Measurements from ENCODE around the gene VWC2L. TPM values are rescaled to one million over a fixed set of nuclear protein-coding genes. Genes with fewer than 3 reads are reported as not detected.

The VWC2L gene
- total and polyA plus RNA-seq, 2 of the 8 experiments (the other 6 are each of a cell fraction or from before 2014, with no cell fraction given) = not detected

DNA sequence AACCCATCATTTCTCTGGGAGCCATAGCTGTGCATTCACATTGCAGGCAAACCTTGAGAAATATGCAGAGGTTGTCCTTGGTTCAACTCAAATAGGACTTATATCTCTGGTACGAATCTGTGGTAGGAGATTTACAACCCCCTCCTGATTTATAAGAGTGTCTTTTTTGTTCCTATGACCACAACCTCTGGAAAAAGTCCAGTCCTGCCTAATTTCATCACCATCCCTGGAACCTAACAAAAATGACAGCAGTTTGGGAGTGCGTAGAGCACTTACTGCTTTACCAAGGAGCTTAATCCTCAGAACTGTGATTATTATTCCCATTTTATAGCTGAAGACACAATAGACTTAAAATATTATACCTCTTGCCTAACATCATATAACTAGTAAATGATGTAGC lies 66.5 kb downstream of the VWC2L start:
- no peak for TF ChIP-seq KDM5A (IDR thresholded peaks at IDR 0.05; ENCODE audit: low read length)
- TF ChIP-seq GABPA (IDR thresholded peaks at IDR 0.05; ENCODE audit: borderline replicate concordance, insufficient read depth, low read length) = no peak
- no peak for TF ChIP-seq CBX8 (IDR thresholded peaks at IDR 0.05; ENCODE audit: borderline replicate concordance, low read depth, low read length)
- no peak overlapping the region for H3K27ac ChIP-seq (ENCODE audit: low read depth, low read length)
- H3K18ac ChIP-seq (ENCODE audit: extremely low read depth, low read length) = no peak overlapping the region
- no peaks in the 10 kb centered on the region for H3K9me3 ChIP-seq (ENCODE audit: insufficient read depth in 2 of 2, low read depth in 1 of 2, low read length in 1 of 2)
- no peak overlapping the region for H3K23ac ChIP-seq (ENCODE audit: insufficient read length)
- no peak overlapping the region for H4K8ac ChIP-seq (ENCODE audit: extremely low read depth, insufficient read depth, low read length)
- FAIRE-seq (no peak), DNase-seq (ENCODE audit: low read depth in 1 of 2, low spot score in 2 of 2) (no peak)
- H2BK5ac ChIP-seq (ENCODE audit: low read depth, low read length) = no peak overlapping the region
- no peaks in the 10 kb centered on the region for H4K20me1 ChIP-seq (replicated peaks in 1 of 2; ENCODE audit: control insufficient read depth in 1 of 2, insufficient read depth in 2 of 2, low read length in 2 of 2)
- no peak overlapping the region for H3K4me3 ChIP-seq (ENCODE audit: extremely low read depth in 1 of 4, insufficient read depth in 2 of 4, low read depth in 3 of 4, low read length in 4 of 4)
- no peak overlapping the region for H2AFZ ChIP-seq (ENCODE audit: low read length)
- H3K79me1 ChIP-seq (ENCODE audit: low read depth, low read length) = no peaks in the 10 kb centered on the region
- H2AK5ac ChIP-seq (ENCODE audit: low read depth, low read length) = no peak overlapping the region
- H3K9ac ChIP-seq (replicated peaks in 1 of 4; ENCODE audit: extremely low read depth in 1 of 4, low read depth in 3 of 4, low read length in 3 of 4) = no peak overlapping the region
- no peaks in the 10 kb centered on the region for H3K27me3 ChIP-seq (replicated peaks in 1 of 4; ENCODE audit: control insufficient read depth in 3 of 4, extremely low read depth in 1 of 4, insufficient read depth in 3 of 4, low read length in 3 of 4)
- H3K36me3 ChIP-seq (ENCODE audit: control insufficient read depth in 2 of 4, insufficient read depth in 4 of 4, low read length in 3 of 4) = no peaks in the 10 kb centered on the region
- no peak overlapping the region for H3K4ac ChIP-seq (replicated peaks; ENCODE audit: insufficient read length, low read depth, low read length)
- no peak overlapping the region for H2BK120ac ChIP-seq (replicated peaks; ENCODE audit: low read depth, low read length)
- H3K56ac ChIP-seq (replicated peaks; ENCODE audit: insufficient read length, low read depth, low read length) = no peak overlapping the region
- no peak overlapping the region for H3K14ac ChIP-seq (ENCODE audit: insufficient read length)
- ChIA-PET CTCF (ENCODE audit: partially characterized antibody) (interaction anchor here (2.4 to 2.6 kb wide), 2 partner anchors 10 to 13 kb away, joined by 9 to 10 read pairs; no protein-coding TSS in a partner anchor), POLR2A (ENCODE audit: partially characterized antibody) (no interaction called here)
- H2BK15ac ChIP-seq (ENCODE audit: low read length) = no peak overlapping the region
- peaks cover 0 to 3% (median 0%) of the 10 kb centered on the region in 4 experiments; a peak in 1 of 7 replicates for H3K4me1 ChIP-seq (replicated peaks in 1 of 4; ENCODE audit: control insufficient read depth in 3 of 4, insufficient read depth in 4 of 4, low read length in 3 of 4)
- no peak overlapping the region for H4K91ac ChIP-seq (replicated peaks; ENCODE audit: insufficient read length, low read length)
- H3K23me2 ChIP-seq (ENCODE audit: low read depth, low read length) = no peaks in the 10 kb centered on the region
- no peak overlapping the region for H3K4me2 ChIP-seq (ENCODE audit: insufficient read depth in 1 of 2, low read depth in 2 of 2, low read length in 2 of 2)
- 80% methylated on average over 2 of the region's 2 CpGs; no CpG with 5 or more reads in 1 of the 2 experiments for WGBS, 2 experiments (ENCODE audit: extremely low coverage in 1 of 2, insufficient coverage in 1 of 2, insufficient read length in 1 of 2, insufficient replicate concordance in 2 of 2, low coverage in 1 of 2, low lambda C conversion rate in 2 of 2, missing lambda C conversion rate in 1 of 2)
- no peak overlapping the region for H4K5ac ChIP-seq (ENCODE audit: insufficient read length, low read depth, low read length)
- no peak overlapping the region for H2BK20ac ChIP-seq (ENCODE audit: low read length)
- H3K79me2 ChIP-seq (ENCODE audit: control insufficient read depth in 1 of 2, insufficient read depth in 2 of 2, low read length in 2 of 2) = no peaks in the 10 kb centered on the region
- no peak overlapping the region for H2BK12ac ChIP-seq (ENCODE audit: low read depth, low read length)

Data from H1 (cell line).